Fibroblast of lung (primary cell): ENCODE measurements around the gene ACAD11. TPM values are rescaled to one million over a fixed set of nuclear protein-coding genes. Genes with fewer than 3 reads are reported as not detected.
"Not testable (repeated sequence)": the region's sequence is repeated elsewhere in the genome, so short reads cannot be mapped to it uniquely, and the experiment has no call there.

ENCODE experiments used
- DNase-seq, 2 donors: peaks; one replicate each; pipeline versions ENCODE4 v3.0.0 to v3.0.0-alpha.2; 2010; ENCODE audit warnings: low read depth in 2 of 2
- H2AFZ ChIP-seq: 2 replicates; pipeline ENCODE4 v1.5.1; 2012; ENCODE audit warnings: low read length, control low read depth, inconsistent platforms
- H3K27ac ChIP-seq: 2 replicates; pipeline ENCODE4 v1.5.1; 2011; ENCODE audit warnings: low read length, control low read depth; ENCODE audit not compliant: insufficient read depth
- H3K27me3 ChIP-seq: 2 replicates; pipeline ENCODE4 v1.5.1; 2011; ENCODE audit warnings: mild to moderate bottlenecking, low read length; ENCODE audit not compliant: control insufficient read depth, insufficient read depth
- H3K36me3 ChIP-seq: 2 replicates; pipeline ENCODE4 v1.5.1; 2011; ENCODE audit warnings: low read length; ENCODE audit not compliant: control insufficient read depth, insufficient read depth
- H3K4me1 ChIP-seq: 2 replicates; pipeline ENCODE4 v1.5.1; 2011; ENCODE audit warnings: low read length; ENCODE audit not compliant: control insufficient read depth, insufficient read depth; ENCODE audit errors: extremely low read depth
- H3K4me2 ChIP-seq: 2 replicates; pipeline ENCODE4 v1.5.1; 2011; ENCODE audit warnings: low read length, control low read depth; ENCODE audit not compliant: insufficient read depth; ENCODE audit errors: extremely low read depth
- H3K4me3 ChIP-seq, 4 experiments: fragments of 200-600 bp in 1 of 4; sonication (generic) in 1 of 4; replicated peaks in 1 of 4; 2 replicates each; pipeline ENCODE4 v1.5.1; 2011 to 2016; ENCODE audit warnings: low read length in 4 of 4, low read depth in 3 of 4, mild to moderate bottlenecking in 3 of 4, control low read depth in 2 of 4, inconsistent platforms in 1 of 4, mixed read lengths in 1 of 4; ENCODE audit not compliant: insufficient read depth in 1 of 4; ENCODE audit errors: control extremely low read depth in 1 of 4
- H3K79me2 ChIP-seq: 2 replicates; pipeline ENCODE4 v1.5.1; 2012; ENCODE audit warnings: mild to moderate bottlenecking, low read length, inconsistent platforms; ENCODE audit not compliant: control insufficient read depth, insufficient read depth
- H3K9ac ChIP-seq: 2 replicates; pipeline ENCODE4 v1.5.1; 2011; ENCODE audit warnings: mild to moderate bottlenecking, low read length, control low read depth; ENCODE audit not compliant: insufficient read depth
- H3K9me3 ChIP-seq: 2 replicates; pipeline ENCODE4 v1.5.1; 2012; ENCODE audit warnings: low read depth, low read length; ENCODE audit not compliant: control insufficient read depth, insufficient read depth
- H4K20me1 ChIP-seq: 2 replicates; pipeline ENCODE4 v1.5.1; 2011; ENCODE audit warnings: low read length; ENCODE audit not compliant: control insufficient read depth, insufficient read depth; ENCODE audit errors: extremely low read depth
- CTCF ChIP-seq, 2 donors: IDR thresholded peaks in 1 of 2; conservative IDR thresholded peaks in 1 of 2; 1 replicate in 1 of 2; 2 replicates in 1 of 2; pipeline ENCODE4 v1.5.1; 2011 to 2012; ENCODE audit warnings: low read length in 2 of 2, control low read depth in 1 of 2, inconsistent platforms in 1 of 2, low read depth in 1 of 2, mild to moderate bottlenecking in 1 of 2
- EZH2 ChIP-seq: IDR thresholded peaks from 2 replicates; pipeline ENCODE4 v1.5.1; 2012; ENCODE audit warnings: low read length, control low read depth, mild to moderate bottlenecking; ENCODE audit errors: missing control alignments
- polyA plus RNA-seq, 2 donors: library from polyadenylated mRNA; depleted of rRNA in 1 of 2; stranded (reverse) in 1 of 2; unstranded in 1 of 2; fragments of >200 nt; gene quantifications; 2 replicates each; pipeline ENCODE4 v1.2.1, GENCODE V29; 2011 to 2012; ENCODE audit warnings: missing spikeins in 1 of 2
- total RNA-seq: library from RNA; depleted of rRNA; stranded (reverse); fragments of >200 nt; gene quantifications from 2 replicates; pipeline ENCODE4 v1.2.1, GENCODE V29; 2014

The ACAD11 gene
- total and polyA plus RNA-seq, 2 donors (not counting 1 experiment from before 2014, with no cell fraction given), result 27.9 to 101 TPM

- no peak overlapping the region for H3K4me2 ChIP-seq
- no peaks in the 10 kb centered on the region for H3K27me3 ChIP-seq
- H2AFZ ChIP-seq, result no peak overlapping the region
- TF ChIP-seq CTCF (conservative IDR thresholded peaks at IDR 0.05 in 1 of 2, IDR thresholded peaks at IDR 0.05 in 1 of 2; ENCODE audit: low read depth in 1 of 2, low read length in 2 of 2), result no peak
- no peak for TF ChIP-seq EZH2
- DNase-seq, result no peak
- no peak overlapping the region for H3K27ac ChIP-seq
- H3K4me1 ChIP-seq, result no peaks in the 10 kb centered on the region
- H3K79me2 ChIP-seq, result no peaks in the 10 kb centered on the region
- H3K36me3 ChIP-seq, result no peaks in the 10 kb centered on the region
- H4K20me1 ChIP-seq, result no peaks in the 10 kb centered on the region
- no peaks in the 10 kb centered on the region for H3K9me3 ChIP-seq
- no peak overlapping the region for H3K4me3 ChIP-seq
- H3K9ac ChIP-seq, result no peak overlapping the region
These were observed 42.8 kb downstream of the ACAD11 start for GRCh38 chr3:132616780-132617179.

- no peaks in the 10 kb centered on the region for H3K4me1 ChIP-seq
- TF ChIP-seq EZH2 (no peak), CTCF (conservative IDR thresholded peaks at IDR 0.05 in 1 of 2, IDR thresholded peaks at IDR 0.05 in 1 of 2; ENCODE audit: low read depth in 1 of 2, low read length in 2 of 2) (no peak)
- no peak for DNase-seq
- no peak overlapping the region for H3K9ac ChIP-seq
- no peaks in the 10 kb centered on the region for H3K27me3 ChIP-seq
- no peak overlapping the region for H2AFZ ChIP-seq
- H3K9me3 ChIP-seq, result no peaks in the 10 kb centered on the region
- H4K20me1 ChIP-seq, result no peaks in the 10 kb centered on the region
- H3K4me2 ChIP-seq, result no peak overlapping the region
- no peaks in the 10 kb centered on the region for H3K36me3 ChIP-seq
- H3K4me3 ChIP-seq, result no peak overlapping the region
- no peak overlapping the region for H3K27ac ChIP-seq
- H3K79me2 ChIP-seq, result no peaks in the 10 kb centered on the region
These were observed 43.7 kb downstream of the ACAD11 start for GRCh38 chr3:132615881-132616280.

GRCh38 chr3:132615301-132615700, 44.3 kb downstream of the ACAD11 start:
- H3K4me3 ChIP-seq, H3K4me2 ChIP-seq, H3K4me1 ChIP-seq, H3K36me3 ChIP-seq, H3K9me3 ChIP-seq, DNase-seq, H3K79me2 ChIP-seq, H4K20me1 ChIP-seq, H3K27me3 ChIP-seq, H3K27ac ChIP-seq, H2AFZ ChIP-seq, H3K9ac ChIP-seq: not testable (repeated sequence)

- H3K9me3 ChIP-seq, H3K79me2 ChIP-seq, H3K27me3 ChIP-seq, H2AFZ ChIP-seq, H3K4me3 ChIP-seq, H3K36me3 ChIP-seq, DNase-seq, H3K9ac ChIP-seq, H3K4me2 ChIP-seq, H4K20me1 ChIP-seq: not testable (repeated sequence)
- peaks cover 12% of the 10 kb centered on the region for H3K4me1 ChIP-seq
- peak overlapping the region; percentile 32 for H3K27ac ChIP-seq
These were observed 53.0 kb downstream of the ACAD11 start for GRCh38 chr3:132606620-132607019.
